ENCODE measurements around the gene SH2D1B.
A peak's percentile ranks its signal among the peaks of the same experiment; 100 is the strongest.
"Not testable (repeated sequence)": the region's sequence is repeated elsewhere in the genome, so short reads cannot be mapped to it uniquely, and the experiment has no call there.

SH2D1B gene

DNA sequence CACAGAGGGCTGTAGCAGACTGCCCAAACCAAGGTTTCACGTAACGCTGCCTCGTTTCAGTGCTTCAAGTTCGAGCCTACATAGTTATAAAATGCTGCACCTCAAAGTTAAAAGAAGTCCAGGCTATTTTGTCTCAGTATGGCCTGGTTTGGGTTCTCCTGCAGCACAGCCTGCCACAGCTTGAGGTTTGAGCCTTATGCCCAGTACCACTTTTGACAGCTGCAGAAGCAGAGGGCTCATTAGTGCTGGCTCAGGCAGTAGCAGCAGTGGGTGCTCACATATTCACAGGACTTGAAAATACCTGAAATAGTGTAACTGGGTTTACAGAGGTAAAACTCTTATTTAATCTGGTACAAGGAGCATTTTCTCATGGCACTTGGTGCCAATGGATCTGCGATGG lies 50.6 kb downstream of the SH2D1B start:
- DNase-seq (ENCODE audit: low read depth in 2 of 2), result no peak

GRCh38 chr1:162360874-162361260 lies 51.1 kb downstream of the SH2D1B start:
- DNase-seq (ENCODE audit: low read depth in 2 of 2), result no peak

DNA sequence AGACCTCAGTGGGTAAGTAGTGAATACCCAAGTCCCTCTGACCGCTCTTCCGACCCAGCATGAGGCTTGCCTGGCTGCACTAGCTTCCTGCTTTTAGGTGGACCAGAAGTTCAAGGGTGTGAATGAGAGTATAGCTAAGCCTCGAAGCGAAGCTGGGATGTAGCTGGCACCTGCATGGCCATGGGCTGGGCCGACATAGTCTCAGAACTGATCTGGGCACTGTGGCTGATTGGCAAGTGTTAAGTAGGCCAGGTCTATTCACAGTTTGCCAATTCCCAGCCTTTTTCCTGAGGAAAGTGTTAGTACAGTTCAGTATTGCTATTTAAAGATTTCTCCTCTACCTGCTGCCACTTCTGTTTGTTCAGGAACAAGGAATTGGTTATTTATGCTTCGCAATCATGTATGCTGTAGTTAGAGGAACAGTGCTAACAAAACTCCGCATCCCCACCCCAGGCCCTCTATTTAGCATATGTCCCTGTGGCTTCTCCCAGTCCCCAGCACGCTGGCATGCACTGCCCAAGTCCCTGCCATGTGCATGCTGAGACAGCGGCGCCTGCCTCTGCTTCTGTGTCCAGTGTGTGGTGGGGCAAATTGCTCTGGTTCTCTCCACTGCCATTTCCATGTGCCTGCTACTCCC lies 51.6 kb downstream of the SH2D1B start:
- no peak for DNase-seq (ENCODE audit: low read depth in 2 of 2)

GRCh38 chr1:162359523-162360236 lies 52.3 kb downstream of the SH2D1B start:
- no peak for DNase-seq (ENCODE audit: low read depth in 2 of 2)

- DNase-seq (ENCODE audit: low read depth in 2 of 2), result no peak
Measured at GRCh38 chr1:162358928-162359327, 53.0 kb downstream of the SH2D1B start.

DNA sequence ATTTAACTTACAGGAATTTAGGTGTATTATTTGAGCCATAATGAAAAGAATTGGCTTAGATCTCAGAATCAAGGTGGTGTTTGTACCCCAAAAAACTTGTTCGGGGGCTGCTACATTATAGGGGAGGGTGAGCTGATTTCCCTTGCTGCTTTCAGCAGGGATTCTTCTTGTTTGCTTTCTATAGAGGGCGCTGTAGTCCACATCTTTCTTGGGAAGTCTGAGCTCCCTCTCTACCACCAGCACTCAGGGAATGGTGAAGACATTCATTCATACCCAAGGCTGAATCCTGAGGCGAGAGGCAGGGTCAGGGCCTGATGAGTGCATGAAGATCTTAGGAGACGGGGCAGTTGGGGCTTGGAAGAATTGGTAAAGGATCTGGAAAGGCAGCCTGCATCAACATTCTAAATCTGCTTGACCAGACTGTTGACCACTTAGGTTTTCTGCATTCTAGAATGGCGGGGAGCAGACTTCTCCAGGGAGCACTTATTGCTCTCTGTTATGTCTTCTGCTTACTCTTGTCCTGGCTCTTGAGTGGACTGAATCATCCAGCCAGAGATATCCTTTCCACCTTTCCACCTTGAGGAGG lies 54.2 kb downstream of the SH2D1B start:
- DNase-seq (ENCODE audit: low read depth in 2 of 2), result peak in 1 of 2 experiments; percentile 3

- no peak for DNase-seq (ENCODE audit: low read depth in 2 of 2)
Measured at GRCh38 chr1:162353702-162354101, 58.2 kb downstream of the SH2D1B start.

DNA sequence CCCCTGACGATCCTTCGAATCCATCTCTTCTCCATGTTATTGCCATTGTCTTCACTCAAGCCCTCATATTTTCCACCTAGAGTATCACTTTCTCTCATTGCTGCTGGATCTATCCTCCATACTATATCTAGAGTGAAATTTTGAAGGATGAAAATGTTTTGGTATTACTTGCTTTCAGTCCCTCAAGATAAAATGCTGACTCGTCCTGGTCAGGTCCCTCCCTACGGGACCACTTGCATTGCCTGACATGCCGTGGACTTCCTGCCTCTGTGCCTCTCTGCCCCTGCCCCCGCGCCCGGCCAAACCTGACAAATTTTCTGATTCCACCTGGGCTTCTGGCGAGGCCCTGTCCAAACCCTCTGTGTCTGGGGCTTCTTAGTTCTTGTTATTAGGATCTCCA lies 58.9 kb downstream of the SH2D1B start:
- no peak for DNase-seq (ENCODE audit: low read depth in 2 of 2)

- DNase-seq (ENCODE audit: low read depth in 2 of 2), result not testable (repeated sequence)
Measured at GRCh38 chr1:162351874-162352273, 60.1 kb downstream of the SH2D1B start.

GRCh38 chr1:162351246-162351842 lies 60.6 kb downstream of the SH2D1B start:
- no peak for DNase-seq (ENCODE audit: low read depth in 2 of 2)

GRCh38 chr1:162349635-162350330 lies 62.2 kb downstream of the SH2D1B start:
- DNase-seq (ENCODE audit: low read depth in 2 of 2), result peak; percentile 51 to 52

GRCh38 chr1:162347281-162347680 lies 64.7 kb downstream of the SH2D1B start:
- DNase-seq (ENCODE audit: low read depth in 2 of 2), result no peak
